SW480 (cell line): ENCODE data around the gene PQBP1.
A peak's percentile ranks its signal among the peaks of the same experiment; 100 is the strongest.

ENCODE experiments used
- DNase-seq: peaks from one replicate; pipeline ENCODE4 v3.0.0-alpha.2; 2016; ENCODE audit warnings: low spot score

PQBP1 gene

DNA sequence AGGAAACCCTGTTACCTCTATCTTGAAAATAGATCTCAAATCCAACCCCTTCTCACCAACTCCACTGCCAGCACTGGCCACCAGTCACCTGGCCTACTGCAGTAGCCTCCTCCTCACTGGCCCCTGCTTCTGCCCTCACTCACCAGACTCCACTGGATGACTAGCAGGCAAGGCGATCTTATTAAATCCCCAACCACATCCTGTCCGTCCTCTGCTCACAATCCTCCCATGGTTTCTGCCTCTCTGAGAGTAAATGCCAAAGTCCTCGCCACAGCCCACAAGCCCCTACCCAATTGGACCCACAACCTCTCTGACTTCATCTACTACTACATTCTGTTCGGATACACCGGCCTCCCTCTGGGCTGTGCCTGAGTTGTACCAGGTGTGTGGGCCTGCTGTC, 26.5 kb downstream of the PQBP1 start:
- DNase-seq: no peak

DNA sequence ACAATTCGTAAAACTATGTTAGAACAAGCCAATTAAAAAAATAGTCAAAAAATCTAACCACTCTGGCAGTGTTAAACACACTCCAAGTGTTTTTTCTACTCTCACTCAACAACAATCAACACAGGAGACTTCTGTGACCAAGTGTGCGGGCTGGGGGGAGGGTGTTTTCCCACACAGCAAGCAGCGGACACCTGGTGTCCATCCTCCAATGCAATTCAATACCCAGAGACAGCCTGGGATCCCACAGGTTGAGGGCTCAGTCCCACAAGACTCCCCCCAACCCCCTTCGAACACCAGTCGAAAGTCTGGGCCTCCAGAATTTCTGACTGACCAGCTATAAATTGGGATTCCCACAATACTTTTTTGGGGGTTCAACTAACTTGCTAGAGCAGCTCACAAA, 29.4 kb downstream of the PQBP1 start:
- no peak for DNase-seq

DNA sequence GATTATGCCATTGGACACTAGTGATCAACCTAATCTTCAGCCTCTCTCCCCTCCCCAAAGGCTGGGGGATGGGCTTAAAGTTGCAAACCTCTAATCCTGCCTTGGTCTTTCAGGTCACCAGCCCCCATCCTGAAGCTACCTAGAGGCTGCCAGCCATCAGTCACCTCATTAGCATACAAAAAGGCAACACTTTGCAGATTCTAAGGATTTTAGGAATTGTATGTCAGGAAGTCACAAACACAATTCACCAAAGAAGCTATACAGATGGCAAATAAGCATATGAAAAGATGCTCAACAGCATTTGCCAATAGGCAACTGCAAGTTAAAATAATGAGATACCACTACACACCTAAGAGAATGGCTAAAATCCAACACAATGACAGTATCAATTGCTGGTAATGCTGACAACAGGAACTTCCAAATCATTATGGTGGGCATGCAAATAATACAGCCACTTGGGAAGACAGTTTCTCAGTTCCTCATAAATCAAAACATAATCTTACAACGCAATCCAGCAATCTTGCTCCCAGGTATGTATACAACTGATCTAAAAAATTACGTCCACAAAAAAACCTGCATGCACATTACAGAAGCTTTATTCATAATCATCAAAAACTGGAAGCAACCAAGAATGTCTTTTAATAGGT, 30.1 kb downstream of the PQBP1 start:
- DNase-seq: no peak

DNA sequence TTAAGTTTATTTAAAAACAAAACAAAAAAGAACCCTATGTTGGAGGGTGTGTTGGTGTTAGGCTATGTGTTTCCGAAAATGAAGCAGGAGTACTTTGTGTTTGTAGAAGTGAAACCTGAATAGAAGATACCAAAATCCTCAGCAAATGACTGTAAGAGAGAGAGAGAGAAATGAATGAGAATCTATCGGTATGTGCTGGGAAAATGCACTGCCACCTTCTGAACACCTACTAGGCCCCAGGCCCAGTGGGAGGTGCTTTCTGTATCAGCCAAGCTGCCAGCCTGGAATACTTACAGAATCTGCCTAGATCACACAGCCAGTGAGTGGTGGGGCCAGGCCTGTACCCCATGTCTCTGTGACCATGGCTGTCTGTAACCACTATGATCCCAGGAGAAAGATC, 36.0 kb downstream of the PQBP1 start:
- DNase-seq: no peak

DNA sequence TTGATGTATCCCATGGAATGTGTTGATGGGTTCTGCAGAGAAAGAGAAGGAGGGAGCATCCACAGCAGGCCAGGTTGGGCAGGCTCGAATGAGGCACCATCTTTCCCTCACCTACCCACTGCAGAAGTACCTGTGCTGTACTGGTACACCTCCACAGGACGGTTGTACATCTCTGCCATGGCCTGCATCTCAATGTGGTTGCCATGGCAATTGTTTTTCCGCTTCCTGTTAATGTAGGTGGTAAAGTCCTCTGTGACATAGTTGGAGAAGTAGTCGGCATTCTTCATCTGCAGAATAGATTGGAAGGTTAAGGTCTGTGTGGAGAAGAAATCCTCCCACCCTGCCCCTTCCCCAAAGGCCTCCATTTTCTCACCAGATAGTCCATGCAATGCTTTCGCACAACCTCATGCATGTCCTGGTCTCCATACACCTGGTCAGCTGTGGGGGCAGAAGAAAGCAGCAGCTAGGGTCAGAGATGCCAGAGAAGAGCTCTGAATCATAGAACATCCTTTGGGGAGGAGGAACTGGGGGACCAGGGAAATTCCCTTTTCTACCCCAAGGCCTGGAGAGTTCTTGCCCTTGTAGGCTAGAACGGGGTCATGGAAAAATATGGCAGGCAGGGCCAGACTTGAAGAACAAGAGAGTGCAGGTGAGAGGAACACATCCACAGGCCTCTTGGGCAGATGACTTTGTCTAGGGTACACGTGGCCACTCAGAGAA, 37.0 kb downstream of the PQBP1 start:
- DNase-seq: no peak

DNA sequence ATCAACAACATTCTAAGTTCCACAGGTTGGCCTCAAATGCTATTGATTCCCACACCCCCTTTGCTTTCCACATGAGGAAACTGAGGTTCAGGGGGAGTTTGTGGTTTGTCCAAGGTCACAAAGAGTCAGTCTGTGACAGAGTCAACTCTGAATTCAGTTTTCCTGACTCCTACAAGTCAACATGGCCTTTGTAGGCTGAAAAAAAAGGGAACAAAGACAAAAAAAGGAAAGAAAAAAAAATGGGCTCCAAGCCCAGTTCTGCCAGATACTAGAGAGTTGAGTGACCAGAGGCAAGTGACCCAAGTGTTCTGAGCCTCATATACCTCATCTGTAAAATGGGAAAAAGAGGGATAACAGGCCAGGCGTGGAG, 37.6 kb downstream of the PQBP1 start:
- DNase-seq: no peak

DNA sequence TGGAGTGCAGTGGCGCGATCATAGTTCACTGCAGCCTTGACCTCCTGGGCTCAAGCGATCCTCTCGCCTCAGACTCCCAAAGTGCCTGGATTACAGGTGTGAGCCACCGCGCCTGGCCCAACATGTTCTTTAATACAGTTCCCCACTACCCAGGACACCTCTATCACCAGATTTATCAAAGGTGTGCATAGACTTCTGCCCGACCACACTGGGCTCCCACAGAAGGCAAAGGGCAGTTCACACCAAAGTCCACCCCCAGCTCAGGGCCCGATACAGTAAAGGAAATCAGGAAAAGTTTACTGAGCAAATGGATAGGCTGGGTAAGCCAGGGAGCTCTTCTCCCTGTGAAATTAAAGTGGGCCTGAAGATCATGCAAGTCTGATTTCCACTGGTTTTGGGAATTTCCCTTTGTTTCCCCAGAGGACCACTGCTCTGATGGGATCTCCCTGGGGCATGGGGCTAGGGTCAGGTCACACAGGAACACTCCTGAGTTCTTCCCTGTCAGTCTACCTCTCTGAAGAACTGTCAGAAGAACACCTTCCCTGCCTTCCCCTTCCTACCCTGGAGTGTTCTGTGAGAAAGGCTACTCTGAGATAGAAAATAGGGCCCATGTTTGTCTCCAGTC, 38.8 kb downstream of the PQBP1 start:
- DNase-seq: no peak

DNA sequence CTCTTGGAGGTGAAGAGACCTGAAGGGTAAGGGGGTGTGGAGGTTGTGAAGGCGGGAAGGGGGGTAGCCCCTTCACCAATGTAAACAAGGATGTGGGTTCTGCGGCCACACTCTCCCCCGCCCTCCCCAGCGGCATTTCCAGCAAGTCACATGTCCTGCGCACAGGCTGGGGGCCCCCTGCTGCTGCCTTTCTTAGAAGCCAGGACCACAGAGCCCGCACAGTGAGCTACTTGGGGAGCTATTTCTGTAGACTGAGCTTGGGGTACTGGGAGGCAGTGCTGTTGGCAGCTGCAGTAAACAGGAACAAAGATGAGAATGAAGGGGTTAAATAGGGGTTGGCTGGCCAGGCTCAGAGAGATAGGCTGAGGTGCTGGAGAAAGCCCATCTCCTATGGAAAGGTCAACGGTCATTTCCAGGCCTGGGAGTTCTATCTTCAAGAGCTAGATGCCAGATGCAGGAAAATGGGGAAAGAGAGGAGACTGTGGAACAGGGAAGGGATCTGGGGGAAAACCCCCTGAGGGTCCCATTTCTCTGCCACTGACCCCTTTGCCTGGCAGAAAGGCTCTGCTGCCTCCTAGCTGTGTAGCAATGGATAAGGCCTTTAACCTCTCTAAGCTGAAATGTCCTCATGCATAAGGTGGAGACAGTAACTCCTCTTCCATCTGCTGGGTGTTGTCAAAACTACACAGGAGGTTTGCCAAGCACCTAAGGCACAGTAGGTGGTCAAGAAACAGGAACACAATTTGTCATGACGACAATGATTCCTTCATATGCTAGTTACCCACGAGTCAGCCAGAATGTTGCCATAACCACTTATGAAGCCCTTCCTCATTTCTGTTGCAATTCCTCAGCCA, 39.6 kb downstream of the PQBP1 start:
- DNase-seq: no peak

DNA sequence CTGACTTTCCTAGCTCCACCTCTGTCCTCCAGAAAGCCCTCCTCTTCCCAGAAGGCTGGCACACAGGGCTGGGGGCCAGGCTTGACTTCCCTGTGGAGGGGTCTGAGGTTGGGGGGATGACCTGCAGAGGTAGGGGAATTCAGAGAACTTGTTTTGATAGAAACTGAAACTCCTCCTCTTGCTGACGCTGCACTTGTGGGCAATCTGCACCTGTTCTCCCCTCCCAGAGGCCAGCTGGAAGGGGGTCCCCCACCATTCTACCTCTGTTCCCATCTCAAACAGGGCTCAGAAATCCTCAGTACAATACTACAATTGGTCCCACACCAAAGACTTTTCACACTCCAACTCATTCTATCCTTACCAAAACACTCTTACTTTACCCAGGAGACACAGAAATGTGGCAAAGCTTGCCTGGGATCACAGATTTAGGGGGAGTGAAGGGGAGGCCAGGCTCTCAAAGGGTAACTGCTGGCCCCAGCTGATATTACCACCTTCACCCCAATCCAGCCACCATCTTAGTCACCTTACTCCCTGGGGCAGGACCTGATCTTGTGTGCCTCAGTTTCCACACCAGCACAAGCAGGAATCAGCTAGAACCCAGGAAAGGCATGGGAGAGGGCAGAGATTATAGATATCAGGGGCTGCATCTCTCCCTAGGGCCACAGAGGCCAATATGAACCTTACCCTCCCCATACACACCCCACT, 41.1 kb downstream of the PQBP1 start:
- DNase-seq: no peak

DNA sequence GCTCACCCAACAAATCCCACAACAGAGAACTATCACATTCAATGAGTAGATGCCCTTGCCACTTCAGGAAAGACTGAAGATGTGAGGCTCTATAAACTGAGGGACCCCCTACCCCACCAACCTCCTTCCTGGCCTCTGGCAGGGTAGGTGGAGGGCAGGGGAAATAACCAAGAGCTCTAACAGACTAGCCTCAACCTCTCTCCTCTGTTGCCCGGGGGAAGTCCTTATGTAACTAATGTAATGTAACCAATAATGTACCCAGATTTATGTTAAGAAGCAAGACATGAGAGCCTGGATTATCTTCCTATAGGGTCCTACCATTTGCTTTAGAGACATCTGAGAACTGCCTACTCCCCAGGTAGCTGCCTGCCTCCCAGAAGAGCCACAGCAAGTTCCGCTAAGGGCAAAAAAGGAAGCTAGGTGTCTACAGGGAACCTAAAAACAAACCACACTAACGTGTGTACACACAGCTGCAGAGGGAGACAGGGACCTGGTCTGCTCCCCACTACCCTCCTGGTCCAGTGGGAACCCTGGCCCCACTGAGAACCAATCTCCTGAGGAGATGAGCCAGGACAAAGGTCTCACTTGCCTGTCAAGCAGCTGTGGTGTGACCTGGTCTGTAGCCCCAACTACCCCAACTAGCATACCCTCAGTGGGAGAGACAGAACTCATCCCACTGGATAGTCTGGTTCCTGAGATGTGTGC, 41.9 kb downstream of the PQBP1 start:
- DNase-seq: no peak

DNA sequence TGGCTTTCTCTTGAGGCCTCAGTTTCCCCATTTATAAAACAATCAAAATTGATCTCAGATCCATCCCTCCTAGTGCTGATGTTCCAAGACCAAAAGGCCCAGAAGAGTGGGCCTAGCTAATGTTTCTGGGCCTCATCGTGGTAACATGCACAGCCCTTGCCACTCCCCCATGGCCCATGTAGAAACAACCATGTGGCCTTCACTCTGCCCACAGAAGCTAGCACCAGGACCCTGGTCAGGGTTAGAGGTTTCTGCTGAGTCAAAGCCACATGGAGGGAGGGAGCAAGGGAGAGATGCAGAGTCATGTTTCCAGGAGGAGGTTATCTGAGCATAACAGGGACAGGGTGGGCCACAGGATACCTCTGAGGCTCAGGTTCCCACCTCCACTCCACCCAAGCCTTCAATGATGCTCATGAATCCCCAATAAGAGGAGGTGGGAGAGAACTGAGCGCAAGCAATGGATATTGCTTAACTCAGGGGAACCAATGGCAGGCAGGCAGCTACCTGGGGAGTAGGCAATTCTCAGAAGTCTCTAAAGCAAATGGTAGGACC, 42.8 kb downstream of the PQBP1 start:
- DNase-seq: no peak

DNA sequence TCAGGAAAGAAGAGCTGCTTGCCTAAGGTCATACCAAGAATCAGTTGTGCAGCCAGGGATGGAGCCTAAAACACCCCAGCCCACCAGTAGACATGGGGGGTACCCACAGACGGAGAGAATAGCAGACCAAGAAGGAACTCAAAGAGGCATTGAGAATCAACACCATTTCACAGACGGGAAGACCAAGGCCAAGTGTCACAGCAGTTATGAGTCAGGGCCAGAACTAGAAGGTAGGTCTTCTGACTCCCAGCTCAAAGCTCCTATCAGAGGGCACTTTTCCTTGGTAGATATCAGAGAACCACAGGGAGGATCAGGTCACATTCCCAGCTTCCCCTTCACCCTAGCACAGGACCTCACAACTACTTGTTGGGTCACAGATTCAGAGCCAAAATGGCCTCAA, 45.2 kb downstream of the PQBP1 start:
- no peak for DNase-seq

DNA sequence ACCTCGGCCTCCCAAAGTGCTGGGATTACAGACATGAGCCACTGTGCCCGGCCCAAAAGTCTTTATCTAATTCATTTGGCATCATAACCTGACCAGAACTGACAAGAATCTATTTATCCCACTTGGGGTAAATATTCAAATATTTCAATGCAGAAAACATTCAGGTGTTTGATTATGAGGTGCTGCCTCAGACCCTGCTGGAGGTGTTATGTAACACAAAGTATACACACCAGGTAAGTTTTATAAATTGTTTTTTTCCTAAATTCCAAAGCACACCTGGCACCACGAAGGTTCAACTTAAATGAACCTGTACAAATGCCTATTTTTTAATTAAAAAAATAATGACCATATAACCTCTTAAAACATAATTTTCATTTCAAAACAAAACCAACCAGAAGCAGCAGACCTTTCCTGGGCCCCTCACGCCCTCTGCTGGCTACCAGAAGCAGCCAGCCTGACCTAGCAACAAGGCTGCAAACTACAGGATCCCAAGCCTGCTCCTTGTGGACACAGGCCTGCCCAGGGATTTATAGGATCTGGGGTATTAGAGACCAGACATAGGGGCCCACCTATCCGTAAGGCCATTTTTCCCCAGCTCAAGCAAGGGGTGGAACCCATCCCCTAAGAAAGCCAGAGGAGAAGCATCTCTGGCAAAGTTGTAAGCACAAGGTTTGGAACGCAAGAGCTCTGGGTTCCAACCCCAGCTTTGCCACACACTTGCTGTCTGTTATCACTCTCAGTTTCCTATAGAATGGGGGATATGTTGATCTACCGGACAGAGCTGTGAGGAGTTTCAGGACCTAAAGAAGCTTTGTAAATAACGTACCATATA, 48.0 kb downstream of the PQBP1 start:
- peak; percentile 44 for DNase-seq

DNA sequence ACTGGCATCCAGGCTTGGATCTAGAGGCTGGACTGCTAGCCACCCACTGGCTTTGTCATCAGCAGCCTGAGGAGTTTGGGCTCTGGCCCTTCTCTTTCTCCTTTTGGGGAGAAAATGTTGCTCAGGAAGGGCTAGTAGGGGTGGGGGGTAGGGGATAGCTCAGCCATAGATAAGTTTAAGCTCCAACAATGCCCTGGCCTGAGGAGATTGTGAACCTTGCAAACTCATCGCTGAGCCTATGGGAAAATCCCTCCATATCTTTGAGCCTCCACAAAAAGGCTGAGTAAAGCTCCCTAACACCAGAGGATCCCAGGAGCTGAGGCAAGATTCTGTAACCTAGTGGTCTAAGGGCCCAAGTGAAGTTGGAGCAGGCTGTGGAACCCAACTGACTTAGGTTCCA, 50.9 kb downstream of the PQBP1 start:
- no peak for DNase-seq
